Left ventricle myocardium inferior (tissue), 1 donor: ENCODE data around the gene CNKSR3. TPM values are rescaled to one million over a fixed set of nuclear protein-coding genes. Genes with fewer than 3 reads are reported as not detected.

ENCODE experiments used
- DNase-seq: peaks from one replicate; pipeline ENCODE4 v3.0.0-alpha.2; 2020
- H3K27ac ChIP-seq: fragments of 200-600 bp; replicated peaks from 2 replicates; pipeline ENCODE4 v1.8.0; 2021
- H3K27me3 ChIP-seq: fragments of 200-600 bp; 2 replicates; pipeline ENCODE4 v1.8.0; 2021; ENCODE audit warnings: low read depth
- H3K36me3 ChIP-seq: fragments of 200-600 bp; 2 replicates; pipeline ENCODE4 v1.8.0; 2021
- H3K4me1 ChIP-seq: fragments of 200-600 bp; 2 replicates; pipeline ENCODE4 v1.8.0; 2021
- H3K4me3 ChIP-seq: fragments of 200-600 bp; 2 replicates; pipeline ENCODE4 v1.8.0; 2021; ENCODE audit warnings: mild to moderate bottlenecking, moderate library complexity
- H3K9me3 ChIP-seq: fragments of 200-600 bp; replicated peaks from 2 replicates; pipeline ENCODE4 v1.8.0; 2021
- intact Hi-C: fragments of 100-400 bp; cut with micrococcal nuclease; formaldehyde crosslinking; loops from one replicate; pipeline ENCODE4 v1.11.0; 2022
- total RNA-seq: library from RNA; stranded (reverse); fragmentation: NEBNext Ultra II Directional; extraction: Animal tissue kit (Norgen Biotek cat#: 25700); gene quantifications from one replicate; pipeline ENCODE4 v1.2.1, GENCODE V29; 2021
- TF ChIP-seq, protein P1 (sequence below): fragments of 200-600 bp; IDR thresholded peaks from 2 replicates; pipeline ENCODE4 v1.8.0; 2021; ENCODE audit warnings: antibody characterized with exemption, mild to moderate bottlenecking, borderline replicate concordance
- donor health status: DM: no; HTN: yes; CAD: no; lungs with severe emphysema.

CNKSR3 gene
- total RNA-seq, 1 donor from 2014 or later, result 20.3 TPM

DNA sequence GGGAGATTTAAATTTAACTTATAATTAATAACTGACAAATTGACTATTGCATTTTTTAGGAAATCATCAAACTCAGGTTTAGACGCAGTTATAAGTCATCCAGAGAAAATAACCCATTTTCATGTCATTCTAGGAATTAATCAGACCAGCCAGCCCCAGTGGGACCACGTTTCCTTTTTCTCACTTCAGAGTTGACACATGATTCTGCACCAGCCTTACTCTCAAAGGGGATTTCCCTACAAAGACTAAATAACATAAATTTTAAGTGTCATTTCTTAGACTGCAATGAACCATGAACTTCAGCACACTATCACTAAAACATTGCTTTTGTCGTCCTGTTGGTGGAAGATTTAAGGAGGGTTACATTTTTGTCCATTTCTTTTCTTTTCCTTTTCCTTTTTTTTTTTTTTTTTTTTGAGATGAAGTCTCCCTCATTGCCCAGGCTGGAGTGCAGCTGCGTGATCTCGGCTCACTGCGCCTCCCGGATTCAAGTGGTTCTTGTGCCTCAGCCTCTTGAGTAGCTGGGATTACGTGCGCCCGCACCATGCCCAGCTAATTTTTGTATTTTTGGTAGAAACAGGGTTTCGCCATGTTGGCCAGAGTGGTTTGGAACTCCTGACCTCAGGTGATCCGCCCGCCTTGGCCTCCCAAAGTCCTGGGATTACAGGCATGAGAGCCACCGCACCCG, 157.4 kb downstream of the CNKSR3 start:
- intact Hi-C loops, result no loop called here
- Histone ChIP-seq H3K4me1 (no peaks in the 10 kb centered on the region), H3K4me3 (no peak overlapping the region), H3K27me3 (no peaks in the 10 kb centered on the region), H3K27ac (no peak overlapping the region), H3K36me3 (no peaks in the 10 kb centered on the region), H3K9me3 (no peaks in the 10 kb centered on the region)
- no peak for DNase-seq
- TF ChIP-seq, protein P1, sequence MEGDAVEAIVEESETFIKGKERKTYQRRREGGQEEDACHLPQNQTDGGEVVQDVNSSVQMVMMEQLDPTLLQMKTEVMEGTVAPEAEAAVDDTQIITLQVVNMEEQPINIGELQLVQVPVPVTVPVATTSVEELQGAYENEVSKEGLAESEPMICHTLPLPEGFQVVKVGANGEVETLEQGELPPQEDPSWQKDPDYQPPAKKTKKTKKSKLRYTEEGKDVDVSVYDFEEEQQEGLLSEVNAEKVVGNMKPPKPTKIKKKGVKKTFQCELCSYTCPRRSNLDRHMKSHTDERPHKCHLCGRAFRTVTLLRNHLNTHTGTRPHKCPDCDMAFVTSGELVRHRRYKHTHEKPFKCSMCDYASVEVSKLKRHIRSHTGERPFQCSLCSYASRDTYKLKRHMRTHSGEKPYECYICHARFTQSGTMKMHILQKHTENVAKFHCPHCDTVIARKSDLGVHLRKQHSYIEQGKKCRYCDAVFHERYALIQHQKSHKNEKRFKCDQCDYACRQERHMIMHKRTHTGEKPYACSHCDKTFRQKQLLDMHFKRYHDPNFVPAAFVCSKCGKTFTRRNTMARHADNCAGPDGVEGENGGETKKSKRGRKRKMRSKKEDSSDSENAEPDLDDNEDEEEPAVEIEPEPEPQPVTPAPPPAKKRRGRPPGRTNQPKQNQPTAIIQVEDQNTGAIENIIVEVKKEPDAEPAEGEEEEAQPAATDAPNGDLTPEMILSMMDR, result no peak

DNA sequence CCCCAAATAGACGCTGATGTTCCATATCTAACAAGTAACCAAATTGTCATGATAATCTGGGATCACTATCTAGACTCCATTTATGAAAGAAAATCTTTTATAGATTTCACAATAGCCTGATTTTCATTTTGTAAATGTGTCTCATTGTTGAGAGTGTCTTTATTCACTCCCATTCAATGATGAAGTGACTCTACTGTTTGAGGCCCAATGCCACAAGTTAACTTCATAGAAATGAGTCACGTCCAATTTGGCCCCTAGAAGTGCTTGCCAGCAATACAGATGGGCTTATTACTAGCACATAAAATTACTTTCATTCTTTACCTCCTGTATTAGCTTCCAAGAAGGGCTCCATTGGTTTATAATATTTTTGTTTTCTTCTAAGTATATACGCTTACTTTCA, 160.2 kb downstream of the CNKSR3 start:
- no peak for DNase-seq
- Histone ChIP-seq H3K27ac (no peak overlapping the region), H3K36me3 (no peaks in the 10 kb centered on the region), H3K27me3 (no peaks in the 10 kb centered on the region), H3K9me3 (no peaks in the 10 kb centered on the region), H3K4me1 (no peaks in the 10 kb centered on the region), H3K4me3 (no peak overlapping the region)
- intact Hi-C loops, result no loop called here
- TF ChIP-seq, protein P1, result no peak

DNA sequence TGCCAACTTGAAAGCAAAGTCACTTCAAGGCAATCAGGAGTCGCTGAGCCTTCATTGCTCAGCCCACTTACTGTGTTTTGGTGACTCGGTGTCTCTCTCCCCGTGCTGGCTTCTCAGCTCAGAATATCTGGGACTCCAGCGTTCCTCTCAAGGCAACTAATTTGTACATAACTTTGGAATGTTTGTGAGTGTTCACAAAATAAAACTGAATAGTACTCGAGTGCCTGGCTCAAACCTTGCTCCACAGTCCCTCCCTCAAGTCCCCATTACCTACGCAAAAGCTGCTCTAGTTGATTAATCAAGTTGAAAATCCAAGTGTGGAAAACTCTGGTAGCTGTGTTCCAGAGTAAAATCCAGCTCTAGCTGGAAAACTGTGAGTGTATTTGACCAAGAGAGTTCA, 162.5 kb downstream of the CNKSR3 start:
- DNase-seq, result no peak
- Histone ChIP-seq H3K9me3 (no peaks in the 10 kb centered on the region), H3K36me3 (no peaks in the 10 kb centered on the region), H3K4me3 (no peak overlapping the region), H3K27ac (no peak overlapping the region), H3K27me3 (no peaks in the 10 kb centered on the region), H3K4me1 (no peaks in the 10 kb centered on the region)
- TF ChIP-seq, protein P1, result no peak
- intact Hi-C loops, result no loop called here

DNA sequence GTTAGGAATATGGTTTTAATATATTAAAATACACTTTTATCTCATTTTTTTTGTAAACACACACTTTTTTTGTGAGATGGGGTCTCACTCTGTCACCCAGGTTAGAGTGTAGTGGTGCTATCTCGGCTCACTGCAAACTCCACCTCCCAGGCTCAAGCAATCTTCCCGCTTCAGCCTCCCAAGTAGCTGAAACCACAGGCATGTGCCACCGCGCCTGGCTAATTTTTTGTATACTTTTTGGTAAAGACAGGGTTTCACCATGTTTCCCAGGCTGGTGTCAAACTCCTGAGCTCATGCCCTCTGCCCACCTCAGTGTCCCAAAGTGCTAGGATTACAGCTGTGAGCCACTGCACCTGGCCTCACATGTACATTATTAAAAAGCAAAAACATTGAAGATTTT, 164.7 kb downstream of the CNKSR3 start:
- Histone ChIP-seq H3K36me3 (no peaks in the 10 kb centered on the region), H3K27me3 (no peaks in the 10 kb centered on the region), H3K27ac (no peak overlapping the region), H3K9me3 (no peaks in the 10 kb centered on the region), H3K4me3 (no peak overlapping the region), H3K4me1 (no peaks in the 10 kb centered on the region)
- intact Hi-C loops, result no loop called here
- DNase-seq, result no peak
- TF ChIP-seq, protein P1, result no peak

DNA sequence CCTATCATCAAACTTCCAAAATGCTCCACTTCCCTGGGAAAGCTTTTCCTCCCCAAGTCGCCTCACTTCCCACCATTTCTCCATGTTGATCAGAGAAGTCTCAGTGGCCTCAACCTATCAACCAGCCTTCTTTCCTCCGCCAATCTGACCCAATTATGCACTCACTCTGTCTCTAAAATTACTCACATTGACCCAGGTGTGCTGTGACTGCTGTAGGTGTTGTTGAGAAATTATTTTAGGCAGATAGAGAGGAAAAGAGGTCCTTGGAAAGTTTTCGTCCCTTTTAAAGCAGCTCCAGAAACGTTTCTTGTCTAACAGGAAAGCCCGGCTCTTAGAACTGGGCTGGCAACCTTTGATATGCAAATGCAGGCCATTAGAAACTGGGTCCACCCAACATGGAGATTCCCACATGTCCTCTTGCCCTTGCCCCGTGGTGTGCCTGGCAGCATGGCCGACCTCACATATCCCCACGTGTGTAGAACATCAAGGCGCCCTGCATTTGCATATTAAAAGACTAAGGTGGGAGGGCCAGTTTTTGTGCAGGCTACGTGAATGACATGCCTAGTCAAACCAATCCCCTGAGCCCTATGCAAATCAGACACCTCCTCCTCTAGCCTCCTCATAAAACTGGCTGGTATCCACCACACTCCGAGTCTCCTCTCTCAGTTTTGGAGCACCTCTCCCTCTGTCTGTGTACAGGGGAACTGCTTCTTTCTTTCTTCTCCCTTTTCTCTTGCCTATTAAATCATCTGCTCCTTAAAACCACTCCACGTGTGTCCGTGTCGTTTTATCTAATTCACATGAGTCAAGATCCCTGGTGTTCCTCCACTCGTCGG, 166.8 kb downstream of the CNKSR3 start:
- H3K27me3 ChIP-seq, result no peaks in the 10 kb centered on the region
- H3K36me3 ChIP-seq, result no peaks in the 10 kb centered on the region
- no peaks in the 10 kb centered on the region for H3K9me3 ChIP-seq
- no peaks in the 10 kb centered on the region for H3K4me1 ChIP-seq
- H3K4me3 ChIP-seq, result peak overlapping the region; percentile 39
- TF ChIP-seq, protein P1, result peak; percentile 47
- no peak overlapping the region for H3K27ac ChIP-seq
- DNase-seq, result no peak
- intact Hi-C loops, result no loop called here
